ENCODE data around the gene MGST2.
"Not testable (repeated sequence)": the region's sequence is repeated elsewhere in the genome, so short reads cannot be mapped to it uniquely, and the experiment has no call there.

MGST2 gene

DNA sequence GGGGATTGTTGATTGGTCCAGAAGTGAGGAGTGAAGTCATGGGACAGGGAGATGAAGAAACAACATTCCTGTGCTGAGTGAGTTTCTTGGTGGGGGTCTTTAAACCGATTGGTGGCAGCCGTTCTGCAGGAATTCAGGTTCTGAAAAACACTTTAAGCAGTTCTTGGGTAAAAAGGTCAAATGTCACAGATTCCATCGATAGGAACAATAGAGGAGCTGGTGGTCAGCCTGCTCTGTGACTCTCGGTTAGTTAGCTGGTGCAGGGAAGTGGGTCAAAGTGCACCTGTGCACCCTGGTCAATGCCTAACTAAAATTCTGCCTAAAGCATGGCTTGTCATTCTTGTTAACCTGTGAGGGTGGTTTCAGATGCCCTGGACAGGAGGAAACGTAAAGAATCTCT, 34.6 kb upstream of the MGST2 start:
- no peak overlapping the region for H3K9ac ChIP-seq (ENCODE audit: low read length)
- no peaks in the 10 kb centered on the region for H3K27me3 ChIP-seq (replicated peaks; ENCODE audit: control insufficient read depth, insufficient read depth, low read length)
- H3K36me3 ChIP-seq (ENCODE audit: control insufficient read depth, insufficient read depth, low read length, severe bottlenecking), result no peaks in the 10 kb centered on the region
- DNase-seq (ENCODE audit: low read depth), result no peak
- no peaks in the 10 kb centered on the region for H3K9me3 ChIP-seq (ENCODE audit: control insufficient read depth, low read length)
- H3K4me1 ChIP-seq (ENCODE audit: control insufficient read depth, insufficient read depth, low read length), result peaks cover 5% of the 10 kb centered on the region
- no peak overlapping the region for H3K4me3 ChIP-seq (ENCODE audit: low read length)

GRCh38 chr4:139631791-139632190, 33.8 kb upstream of the MGST2 start:
- H3K9me3 ChIP-seq (ENCODE audit: control insufficient read depth, low read length), result no peaks in the 10 kb centered on the region
- no peak for DNase-seq (ENCODE audit: low read depth)

DNA sequence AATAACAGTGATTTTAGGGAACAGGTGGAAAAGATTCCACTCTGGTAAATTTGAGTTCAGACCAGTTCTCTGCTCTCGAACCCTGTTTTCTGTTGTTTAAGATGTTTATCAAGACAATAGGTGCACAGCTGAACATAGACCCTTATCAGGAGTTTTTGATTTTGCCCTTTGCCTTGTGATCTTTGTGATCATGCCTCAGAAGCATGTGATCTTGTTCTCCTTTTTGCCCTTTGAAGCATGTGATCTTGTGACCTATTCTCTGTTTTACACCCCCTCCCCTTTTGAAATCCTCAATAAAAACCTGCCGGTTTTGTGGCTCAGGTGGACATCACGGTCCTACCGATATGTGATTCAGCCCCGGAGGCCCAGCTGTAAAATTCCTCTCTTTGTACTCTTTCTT, 32.9 kb upstream of the MGST2 start:
- not testable (repeated sequence) for H3K9ac ChIP-seq (ENCODE audit: low read length); H3K4me1 ChIP-seq (ENCODE audit: control insufficient read depth, insufficient read depth, low read length); H3K27me3 ChIP-seq (replicated peaks; ENCODE audit: control insufficient read depth, insufficient read depth, low read length); H3K9me3 ChIP-seq (ENCODE audit: control insufficient read depth, low read length); DNase-seq (ENCODE audit: low read depth); H3K4me3 ChIP-seq (ENCODE audit: low read length); H3K36me3 ChIP-seq (ENCODE audit: control insufficient read depth, insufficient read depth, low read length, severe bottlenecking)

More at GRCh38 chr4:139631791-139632190, 33.8 kb upstream of the MGST2 start:
- H3K27me3 ChIP-seq (replicated peaks; ENCODE audit: control insufficient read depth, insufficient read depth, low read length), result peaks cover 3% of the 10 kb centered on the region
- H3K4me1 ChIP-seq (ENCODE audit: control insufficient read depth, insufficient read depth, low read length), result peaks cover 5% of the 10 kb centered on the region
- H3K36me3 ChIP-seq (ENCODE audit: control insufficient read depth, insufficient read depth, low read length, severe bottlenecking), result no peaks in the 10 kb centered on the region
- H3K4me3 ChIP-seq (ENCODE audit: low read length), result no peak overlapping the region
- no peak overlapping the region for H3K9ac ChIP-seq (ENCODE audit: low read length)

DNA sequence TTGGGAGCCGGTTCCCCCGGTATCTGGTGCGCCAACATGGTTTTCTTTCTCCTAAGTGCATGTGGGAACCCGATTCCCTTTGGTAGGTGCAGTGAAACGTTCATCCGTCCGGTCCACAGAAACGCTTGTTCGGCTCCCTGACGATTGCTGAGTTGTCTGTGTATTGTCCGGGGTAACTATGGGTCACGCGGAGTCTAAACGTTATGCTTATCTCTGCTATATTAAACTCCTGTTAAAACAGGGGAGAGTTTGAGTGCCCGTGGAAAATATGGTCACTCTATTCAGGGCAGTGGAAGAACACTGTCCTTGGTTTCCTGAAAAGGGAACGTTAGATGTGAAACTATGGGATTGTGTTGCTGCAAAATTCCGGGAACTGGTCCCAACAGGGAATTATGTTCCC, 32.4 kb upstream of the MGST2 start:
- H3K36me3 ChIP-seq (ENCODE audit: control insufficient read depth, insufficient read depth, low read length, severe bottlenecking), result no peaks in the 10 kb centered on the region
- peaks cover 6% of the 10 kb centered on the region for H3K9me3 ChIP-seq (ENCODE audit: control insufficient read depth, low read length)
- H3K27me3 ChIP-seq (replicated peaks; ENCODE audit: control insufficient read depth, insufficient read depth, low read length), result peaks cover 3% of the 10 kb centered on the region
- peaks cover 5% of the 10 kb centered on the region for H3K4me1 ChIP-seq (ENCODE audit: control insufficient read depth, insufficient read depth, low read length)
- peak overlapping the region; percentile 65 for H3K4me3 ChIP-seq (ENCODE audit: low read length)
- peak overlapping the region; percentile 28 for H3K9ac ChIP-seq (ENCODE audit: low read length)
- no peak for DNase-seq (ENCODE audit: low read depth)

- H3K27me3 ChIP-seq (replicated peaks; ENCODE audit: control insufficient read depth, insufficient read depth, low read length), result peaks cover 3% of the 10 kb centered on the region
- DNase-seq (ENCODE audit: low read depth), result peak; percentile 44
- no peaks in the 10 kb centered on the region for H3K36me3 ChIP-seq (ENCODE audit: control insufficient read depth, insufficient read depth, low read length, severe bottlenecking)
- peak overlapping the region; percentile 28 for H3K9ac ChIP-seq (ENCODE audit: low read length)
- peak overlapping the region; percentile 65 for H3K4me3 ChIP-seq (ENCODE audit: low read length)
- H3K9me3 ChIP-seq (ENCODE audit: control insufficient read depth, low read length), result peaks cover 10% of the 10 kb centered on the region
- H3K4me1 ChIP-seq (ENCODE audit: control insufficient read depth, insufficient read depth, low read length), result peaks cover 5% of the 10 kb centered on the region
Observed at GRCh38 chr4:139633661-139634060, 32.0 kb upstream of the MGST2 start.

GRCh38 chr4:139635966-139636365, 29.7 kb upstream of the MGST2 start:
- no peak overlapping the region for H3K4me3 ChIP-seq (ENCODE audit: low read length)

DNA sequence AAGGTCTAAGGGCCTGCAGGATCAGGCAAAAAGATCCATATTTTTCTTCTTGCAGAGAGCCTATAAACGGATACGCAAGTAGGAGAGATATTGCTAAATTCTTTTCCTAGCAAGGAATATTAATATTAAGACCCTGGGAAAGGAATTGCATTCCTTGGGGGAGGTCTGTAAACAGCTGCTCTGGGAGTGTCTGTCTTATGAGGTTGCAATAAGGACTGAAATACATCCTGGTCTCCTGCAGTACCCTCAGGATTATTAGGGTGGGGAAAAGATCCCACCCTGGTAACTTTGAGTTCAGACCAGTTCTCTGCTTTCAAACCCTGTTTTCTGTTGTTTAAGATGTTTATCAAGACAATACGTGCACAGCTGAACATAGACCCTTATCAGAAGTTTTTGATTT, 27.3 kb upstream of the MGST2 start:
- H3K9me3 ChIP-seq (ENCODE audit: control insufficient read depth, low read length), result peaks cover 20% of the 10 kb centered on the region
- H3K9ac ChIP-seq (ENCODE audit: low read length); H3K4me1 ChIP-seq (ENCODE audit: control insufficient read depth, insufficient read depth, low read length); H3K4me3 ChIP-seq (ENCODE audit: low read length); DNase-seq (ENCODE audit: low read depth); H3K27me3 ChIP-seq (replicated peaks; ENCODE audit: control insufficient read depth, insufficient read depth, low read length); H3K36me3 ChIP-seq (ENCODE audit: control insufficient read depth, insufficient read depth, low read length, severe bottlenecking): not testable (repeated sequence)

More at GRCh38 chr4:139635966-139636365, 29.7 kb upstream of the MGST2 start:
- H3K27me3 ChIP-seq (replicated peaks; ENCODE audit: control insufficient read depth, insufficient read depth, low read length), result peaks cover 3% of the 10 kb centered on the region
- H3K36me3 ChIP-seq (ENCODE audit: control insufficient read depth, insufficient read depth, low read length, severe bottlenecking), result no peaks in the 10 kb centered on the region
- H3K4me1 ChIP-seq (ENCODE audit: control insufficient read depth, insufficient read depth, low read length), result peaks cover 6% of the 10 kb centered on the region
- no peak overlapping the region for H3K9ac ChIP-seq (ENCODE audit: low read length)
- no peak for DNase-seq (ENCODE audit: low read depth)
- peaks cover 20% of the 10 kb centered on the region for H3K9me3 ChIP-seq (ENCODE audit: control insufficient read depth, low read length)

DNA sequence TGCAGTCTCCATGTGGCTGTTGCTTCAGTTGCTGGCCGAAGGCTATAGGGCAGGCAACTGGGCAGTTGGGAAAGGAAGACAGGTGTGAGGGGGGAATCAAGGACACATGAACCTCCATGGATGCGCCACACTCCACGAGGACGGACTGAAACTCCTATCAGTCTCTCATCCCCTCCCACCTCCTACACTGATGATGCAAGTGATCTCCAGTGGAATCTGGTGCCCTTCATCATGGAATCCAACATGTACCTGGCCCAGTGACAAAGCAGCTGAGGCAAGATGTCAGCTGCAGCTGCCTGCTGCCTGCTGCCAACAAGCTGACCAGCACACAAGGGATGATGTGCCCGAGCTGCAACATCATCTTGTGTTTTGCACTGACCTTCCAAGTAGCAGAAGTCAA, 26.0 kb upstream of the MGST2 start:
- no peak overlapping the region for H3K4me3 ChIP-seq (ENCODE audit: low read length)
- no peak overlapping the region for H3K9ac ChIP-seq (ENCODE audit: low read length)
- H3K36me3 ChIP-seq (ENCODE audit: control insufficient read depth, insufficient read depth, low read length, severe bottlenecking), result no peaks in the 10 kb centered on the region
- H3K4me1 ChIP-seq (ENCODE audit: control insufficient read depth, insufficient read depth, low read length), result peaks cover 5% of the 10 kb centered on the region
- H3K27me3 ChIP-seq (replicated peaks; ENCODE audit: control insufficient read depth, insufficient read depth, low read length), result peaks cover 3% of the 10 kb centered on the region
- peaks cover 20% of the 10 kb centered on the region for H3K9me3 ChIP-seq (ENCODE audit: control insufficient read depth, low read length)
- no peak for DNase-seq (ENCODE audit: low read depth)

DNA sequence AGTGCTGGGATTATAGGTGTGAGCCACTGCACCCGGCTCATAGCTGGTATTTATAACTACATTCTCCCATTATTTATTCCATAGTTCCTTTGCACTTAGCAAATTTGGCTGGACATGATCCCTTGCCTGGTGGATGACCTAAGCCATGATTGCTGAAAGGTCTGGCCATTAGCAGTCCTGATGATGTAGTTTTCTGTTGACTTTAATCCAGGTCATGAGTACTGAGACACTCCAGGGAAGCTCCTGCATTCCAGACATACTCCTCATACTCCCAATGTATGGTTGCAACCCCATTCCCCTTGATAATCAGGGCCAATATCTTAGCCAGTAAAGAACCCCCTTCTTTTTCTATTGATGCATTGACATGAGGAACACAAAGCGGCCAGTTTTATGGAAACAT, 24.4 kb upstream of the MGST2 start:
- Histone ChIP-seq H3K9me3 (ENCODE audit: control insufficient read depth, low read length) (peaks cover 20% of the 10 kb centered on the region), H3K4me1 (ENCODE audit: control insufficient read depth, insufficient read depth, low read length) (peaks cover 5% of the 10 kb centered on the region), H3K4me3 (ENCODE audit: low read length) (no peak overlapping the region), H3K27me3 (replicated peaks; ENCODE audit: control insufficient read depth, insufficient read depth, low read length) (peaks cover 3% of the 10 kb centered on the region), H3K36me3 (ENCODE audit: control insufficient read depth, insufficient read depth, low read length, severe bottlenecking) (no peaks in the 10 kb centered on the region), H3K9ac (ENCODE audit: low read length) (no peak overlapping the region)
- DNase-seq (ENCODE audit: low read depth), result no peak

- Histone ChIP-seq H3K4me3 (ENCODE audit: low read length) (no peak overlapping the region), H3K36me3 (ENCODE audit: control insufficient read depth, insufficient read depth, low read length, severe bottlenecking) (no peaks in the 10 kb centered on the region), H3K27me3 (replicated peaks; ENCODE audit: control insufficient read depth, insufficient read depth, low read length) (no peaks in the 10 kb centered on the region), H3K9me3 (ENCODE audit: control insufficient read depth, low read length) (peaks cover 20% of the 10 kb centered on the region), H3K4me1 (ENCODE audit: control insufficient read depth, insufficient read depth, low read length) (peaks cover 5% of the 10 kb centered on the region), H3K9ac (ENCODE audit: low read length) (no peak overlapping the region)
- peak; percentile 67 for DNase-seq (ENCODE audit: low read depth)
Observed at GRCh38 chr4:139642364-139642763, 23.3 kb upstream of the MGST2 start.

DNA sequence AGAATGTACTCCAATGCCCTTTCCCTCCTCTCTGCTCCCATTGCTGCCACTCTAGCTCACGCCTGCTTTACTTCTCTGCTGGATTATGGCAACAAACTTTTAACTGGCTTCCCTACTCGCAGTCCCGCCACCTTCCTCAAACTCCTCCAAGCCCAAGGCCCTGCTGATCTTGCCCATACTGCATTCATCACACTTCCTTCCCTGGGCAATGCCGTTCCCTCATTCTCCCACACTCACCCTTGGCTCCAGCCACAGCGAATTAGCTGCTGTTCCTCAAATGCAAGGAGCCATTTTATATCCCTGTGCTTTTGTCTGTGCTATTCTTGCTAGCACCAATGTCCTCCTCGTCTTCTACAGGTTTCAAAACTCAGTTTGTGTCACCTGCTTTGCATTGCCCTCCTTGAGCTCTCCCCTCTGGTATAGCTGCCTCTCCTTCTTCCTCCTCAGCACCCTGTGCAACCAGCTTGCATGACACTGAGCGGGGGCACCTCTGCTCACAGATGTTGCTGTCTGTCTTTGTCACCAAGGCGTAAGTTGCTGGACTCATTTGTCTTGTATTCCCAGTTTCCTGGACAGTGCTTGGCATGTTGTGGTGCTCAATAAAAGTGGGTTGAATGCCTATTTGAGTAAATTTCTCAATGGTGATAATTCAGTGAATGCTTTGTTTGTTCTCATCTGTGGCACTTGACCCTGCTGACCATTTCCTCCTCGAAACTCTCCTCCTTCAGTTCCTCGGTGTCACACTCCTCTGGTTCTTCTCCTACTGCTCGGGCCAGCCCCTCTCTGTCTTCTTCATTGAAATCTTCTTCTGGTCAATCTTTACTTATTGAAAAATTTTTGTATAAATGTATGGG, 22.4 kb upstream of the MGST2 start:
- Histone ChIP-seq H3K4me3 (ENCODE audit: low read length) (no peak overlapping the region), H3K9ac (ENCODE audit: low read length) (no peak overlapping the region), H3K27me3 (replicated peaks; ENCODE audit: control insufficient read depth, insufficient read depth, low read length) (no peaks in the 10 kb centered on the region), H3K9me3 (ENCODE audit: control insufficient read depth, low read length) (peaks cover 13% of the 10 kb centered on the region), H3K36me3 (ENCODE audit: control insufficient read depth, insufficient read depth, low read length, severe bottlenecking) (no peaks in the 10 kb centered on the region), H3K4me1 (ENCODE audit: control insufficient read depth, insufficient read depth, low read length) (peaks cover 5% of the 10 kb centered on the region)
- DNase-seq (ENCODE audit: low read depth), result no peak

DNA sequence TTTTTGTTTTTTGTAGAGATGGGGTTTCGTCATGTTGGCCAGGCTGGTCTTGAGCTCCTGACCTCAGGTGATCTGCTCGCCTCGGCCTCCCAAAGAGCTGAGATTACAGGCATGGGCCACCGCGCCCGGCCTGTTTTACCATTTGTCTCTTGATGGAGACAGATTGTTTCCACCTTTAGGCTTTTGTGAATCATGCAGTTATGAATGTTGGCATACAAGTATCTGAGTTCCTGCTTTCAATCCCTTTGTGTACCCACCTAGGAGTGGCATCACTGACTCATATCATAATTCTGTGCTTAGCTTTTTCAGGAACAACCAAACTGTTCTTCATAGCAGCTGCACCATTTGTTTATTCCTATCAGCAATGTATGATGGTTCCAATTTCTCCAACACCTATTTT, 20.2 kb upstream of the MGST2 start:
- Histone ChIP-seq H3K4me1 (ENCODE audit: control insufficient read depth, insufficient read depth, low read length) (peaks cover 5% of the 10 kb centered on the region), H3K4me3 (ENCODE audit: low read length) (no peak overlapping the region), H3K9me3 (ENCODE audit: control insufficient read depth, low read length) (no peaks in the 10 kb centered on the region), H3K27me3 (replicated peaks; ENCODE audit: control insufficient read depth, insufficient read depth, low read length) (no peaks in the 10 kb centered on the region), H3K36me3 (ENCODE audit: control insufficient read depth, insufficient read depth, low read length, severe bottlenecking) (no peaks in the 10 kb centered on the region), H3K9ac (ENCODE audit: low read length) (no peak overlapping the region)
- no peak for DNase-seq (ENCODE audit: low read depth)

Data from adipocyte (in vitro differentiated cells).